KOPT-K1 (cell line): ENCODE results near the gene IFITM2.
"Not testable (repeated sequence)": the region's sequence is repeated elsewhere in the genome, so short reads cannot be mapped to it uniquely, and the experiment has no call there.

Experiments
- H3K27ac ChIP-seq: fragments of 200-600 bp; sonication (generic); 2 replicates; pipeline ENCODE4 v1.5.1; 2016; ENCODE audit warnings: antibody characterized with exemption, mild to moderate bottlenecking, low read depth, low read length; ENCODE audit not compliant: poor library complexity, severe bottlenecking
- H3K36me3 ChIP-seq: fragments of 200-600 bp; sonication (generic); 2 replicates; pipeline ENCODE4 v1.5.1; 2017; ENCODE audit warnings: antibody characterized with exemption, mild to moderate bottlenecking, low read length, moderate library complexity; ENCODE audit not compliant: insufficient read depth
- H3K9me3 ChIP-seq: fragments of 200-600 bp; sonication (generic); 2 replicates; pipeline ENCODE4 v1.5.1; 2017; ENCODE audit warnings: antibody characterized with exemption, low read length, mild to moderate bottlenecking; ENCODE audit not compliant: insufficient read depth, poor library complexity, severe bottlenecking

IFITM2 gene

GRCh38 chr11:346529-346928, 38.9 kb downstream of the IFITM2 start:
- no peak overlapping the region for H3K27ac ChIP-seq
- H3K9me3 ChIP-seq: no peaks in the 10 kb centered on the region
- H3K36me3 ChIP-seq: no peaks in the 10 kb centered on the region

GRCh38 chr11:349270-349954, 41.8 kb downstream of the IFITM2 start:
- H3K36me3 ChIP-seq, H3K9me3 ChIP-seq: not testable (repeated sequence)
- H3K27ac ChIP-seq: peak overlapping the region; percentile 80

GRCh38 chr11:350033-350722, 42.6 kb downstream of the IFITM2 start:
- H3K36me3 ChIP-seq, H3K9me3 ChIP-seq: not testable (repeated sequence)
- H3K27ac ChIP-seq: peak overlapping the region; percentile 80

GRCh38 chr11:350723-351255, 43.2 kb downstream of the IFITM2 start:
- no peaks in the 10 kb centered on the region for H3K36me3 ChIP-seq
- no peaks in the 10 kb centered on the region for H3K9me3 ChIP-seq
- H3K27ac ChIP-seq: peak overlapping the region; percentile 80

- Histone ChIP-seq H3K9me3 (no peaks in the 10 kb centered on the region), H3K27ac (peak overlapping the region; percentile 80), H3K36me3 (no peaks in the 10 kb centered on the region)
Observed at GRCh38 chr11:351411-351810, 43.8 kb downstream of the IFITM2 start.

GRCh38 chr11:352456-353031, 44.9 kb downstream of the IFITM2 start:
- peak overlapping the region; percentile 53 for H3K27ac ChIP-seq
- H3K36me3 ChIP-seq: no peaks in the 10 kb centered on the region
- no peaks in the 10 kb centered on the region for H3K9me3 ChIP-seq

- H3K36me3 ChIP-seq: no peaks in the 10 kb centered on the region
- H3K9me3 ChIP-seq: no peaks in the 10 kb centered on the region
- peak overlapping the region; percentile 53 for H3K27ac ChIP-seq
Observed at GRCh38 chr11:353179-353873, 45.7 kb downstream of the IFITM2 start.

- H3K9me3 ChIP-seq: no peaks in the 10 kb centered on the region
- H3K27ac ChIP-seq: peak overlapping the region; percentile 90
- H3K36me3 ChIP-seq: no peaks in the 10 kb centered on the region
Observed at GRCh38 chr11:355581-356458, 48.2 kb downstream of the IFITM2 start.

GRCh38 chr11:356610-357009, 49.0 kb downstream of the IFITM2 start:
- Histone ChIP-seq H3K9me3 (no peaks in the 10 kb centered on the region), H3K27ac (no peak overlapping the region), H3K36me3 (no peaks in the 10 kb centered on the region)

GRCh38 chr11:357582-357981, 50.0 kb downstream of the IFITM2 start:
- H3K27ac ChIP-seq: no peak overlapping the region
- no peaks in the 10 kb centered on the region for H3K9me3 ChIP-seq
- H3K36me3 ChIP-seq: no peaks in the 10 kb centered on the region

GRCh38 chr11:358129-358800, 50.6 kb downstream of the IFITM2 start:
- no peaks in the 10 kb centered on the region for H3K36me3 ChIP-seq
- no peaks in the 10 kb centered on the region for H3K9me3 ChIP-seq
- H3K27ac ChIP-seq: no peak overlapping the region
